H54 (cell line): ENCODE results near the gene HAP1.
A peak's percentile ranks its signal among the peaks of the same experiment; 100 is the strongest.
"Not testable (repeated sequence)": the region's sequence is repeated elsewhere in the genome, so short reads cannot be mapped to it uniquely, and the experiment has no call there.

ENCODE experiments used
- DNase-seq: peaks from one replicate; pipeline ENCODE4 v3.0.0; 2011; ENCODE audit warnings: low spot score, mixed read lengths; ENCODE audit not compliant: insufficient read length
- FAIRE-seq: peaks from 3 replicates; lab custom pipeline; 2011; peaks lifted over from hg19 to GRCh38; lab: Jason Lieb, UNC
- POLR2A ChIP-seq: IDR thresholded peaks from 2 replicates; pipeline ENCODE4 v1.6.1; 2011; ENCODE audit warnings: low read depth, mild to moderate bottlenecking, low read length

The HAP1 gene, protein sequence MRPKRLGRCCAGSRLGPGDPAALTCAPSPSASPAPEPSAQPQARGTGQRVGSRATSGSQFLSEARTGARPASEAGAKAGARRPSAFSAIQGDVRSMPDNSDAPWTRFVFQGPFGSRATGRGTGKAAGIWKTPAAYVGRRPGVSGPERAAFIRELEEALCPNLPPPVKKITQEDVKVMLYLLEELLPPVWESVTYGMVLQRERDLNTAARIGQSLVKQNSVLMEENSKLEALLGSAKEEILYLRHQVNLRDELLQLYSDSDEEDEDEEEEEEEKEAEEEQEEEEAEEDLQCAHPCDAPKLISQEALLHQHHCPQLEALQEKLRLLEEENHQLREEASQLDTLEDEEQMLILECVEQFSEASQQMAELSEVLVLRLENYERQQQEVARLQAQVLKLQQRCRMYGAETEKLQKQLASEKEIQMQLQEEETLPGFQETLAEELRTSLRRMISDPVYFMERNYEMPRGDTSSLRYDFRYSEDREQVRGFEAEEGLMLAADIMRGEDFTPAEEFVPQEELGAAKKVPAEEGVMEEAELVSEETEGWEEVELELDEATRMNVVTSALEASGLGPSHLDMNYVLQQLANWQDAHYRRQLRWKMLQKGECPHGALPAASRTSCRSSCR

DNA sequence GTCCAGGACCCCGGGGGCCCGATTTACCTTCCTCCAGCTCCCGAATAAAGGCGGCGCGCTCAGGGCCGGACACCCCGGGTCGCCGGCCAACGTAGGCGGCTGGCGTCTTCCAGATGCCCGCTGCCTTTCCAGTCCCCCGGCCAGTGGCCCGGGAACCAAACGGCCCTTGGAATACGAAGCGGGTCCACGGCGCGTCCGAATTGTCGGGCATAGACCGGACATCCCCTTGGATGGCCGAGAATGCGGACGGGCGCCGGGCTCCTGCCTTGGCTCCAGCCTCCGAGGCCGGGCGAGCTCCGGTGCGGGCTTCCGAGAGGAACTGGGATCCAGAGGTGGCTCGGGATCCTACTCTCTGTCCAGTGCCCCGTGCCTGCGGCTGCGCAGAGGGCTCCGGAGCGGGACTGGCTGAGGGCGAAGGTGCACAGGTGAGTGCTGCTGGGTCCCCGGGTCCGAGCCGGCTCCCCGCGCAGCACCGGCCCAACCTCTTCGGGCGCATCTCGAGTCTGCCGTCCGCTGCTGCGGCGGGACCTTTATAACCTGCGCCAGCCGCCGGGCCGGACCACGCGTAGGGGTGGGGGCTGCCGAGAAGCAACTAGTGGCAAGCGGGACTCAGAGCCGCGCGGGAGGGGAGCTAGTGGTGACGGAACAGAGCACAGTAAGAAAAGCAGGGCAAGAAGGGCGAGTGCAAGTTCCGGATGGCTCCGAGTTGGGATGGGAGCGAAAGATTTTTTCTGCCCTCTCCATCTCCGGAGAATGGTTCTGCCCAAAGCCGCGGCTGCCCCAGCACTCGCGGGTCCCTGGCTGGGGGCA lies at the start of gene HAP1:
TSS of gene HAP1 (minus strand) at position 505 of the 810 bp plus-strand sequence. CDS start at position 496, 9 bp downstream.
- FAIRE-seq = no peak
- peak; percentile 95 for TF ChIP-seq POLR2A
- no peak for DNase-seq

- TF ChIP-seq POLR2A = no peak
- DNase-seq (no peak), FAIRE-seq (no peak)
These were observed 47.7 kb upstream of the HAP1 start for GRCh38 chr17:41782142-41782541.

GRCh38 chr17:41781404-41782110 lies 47.1 kb upstream of the HAP1 start:
- TF ChIP-seq POLR2A = no peak
- no peak for FAIRE-seq
- no peak for DNase-seq

DNA sequence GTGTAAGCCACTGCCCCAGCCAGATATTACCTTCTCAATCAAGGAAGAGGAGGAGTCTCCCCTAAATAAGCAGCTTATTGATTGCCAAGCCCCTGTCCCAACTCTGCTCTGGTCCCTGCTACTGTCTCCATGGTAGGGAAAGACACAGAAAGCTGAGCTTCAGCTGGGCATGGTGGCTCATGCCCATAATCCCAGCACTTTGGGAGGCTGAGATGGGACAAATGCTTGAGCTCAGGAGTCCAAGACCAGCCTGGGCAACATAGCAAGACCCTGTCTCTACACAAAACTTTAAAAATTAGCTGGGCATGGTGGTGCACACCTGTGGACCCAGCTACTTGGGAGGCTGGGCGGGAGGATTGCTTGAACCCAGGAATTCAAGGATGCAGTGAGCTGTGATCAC lies 45.5 kb upstream of the HAP1 start:
- no peak for DNase-seq
- TF ChIP-seq POLR2A = no peak
- FAIRE-seq = no peak

GRCh38 chr17:41777574-41778188 lies 43.2 kb upstream of the HAP1 start:
- FAIRE-seq = no peak
- peak; percentile 90 for DNase-seq
- TF ChIP-seq POLR2A = no peak; the same call in 1 of the 2 replicates

DNA sequence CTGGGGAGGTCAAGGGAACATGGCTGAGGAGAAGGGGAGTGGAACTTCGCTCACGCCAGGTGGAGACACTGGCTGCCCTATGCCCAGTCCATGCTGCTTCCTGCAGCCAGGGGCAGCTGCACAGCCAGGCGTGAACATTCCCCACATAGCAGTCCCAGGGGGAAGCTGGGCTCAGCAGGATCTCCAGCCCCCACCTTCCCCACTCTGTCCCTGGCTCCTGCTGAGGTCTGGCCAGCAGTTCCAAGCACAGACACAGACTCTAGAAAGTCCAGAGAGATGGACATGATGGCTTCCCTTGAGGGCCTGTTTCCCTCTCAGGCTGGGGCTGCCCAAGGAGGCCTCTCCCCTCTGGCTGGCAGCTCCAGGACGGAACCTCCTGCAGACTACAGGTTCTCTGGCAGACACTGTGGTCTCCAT lies 42.7 kb upstream of the HAP1 start:
- FAIRE-seq = no peak

GRCh38 chr17:41776262-41776900 lies 41.9 kb upstream of the HAP1 start:
- not testable (repeated sequence) for DNase-seq, FAIRE-seq

More for the DNA sequence above, 42.7 kb upstream of the HAP1 start:
- TF ChIP-seq POLR2A = no peak
- peak; percentile 54 for DNase-seq

DNA sequence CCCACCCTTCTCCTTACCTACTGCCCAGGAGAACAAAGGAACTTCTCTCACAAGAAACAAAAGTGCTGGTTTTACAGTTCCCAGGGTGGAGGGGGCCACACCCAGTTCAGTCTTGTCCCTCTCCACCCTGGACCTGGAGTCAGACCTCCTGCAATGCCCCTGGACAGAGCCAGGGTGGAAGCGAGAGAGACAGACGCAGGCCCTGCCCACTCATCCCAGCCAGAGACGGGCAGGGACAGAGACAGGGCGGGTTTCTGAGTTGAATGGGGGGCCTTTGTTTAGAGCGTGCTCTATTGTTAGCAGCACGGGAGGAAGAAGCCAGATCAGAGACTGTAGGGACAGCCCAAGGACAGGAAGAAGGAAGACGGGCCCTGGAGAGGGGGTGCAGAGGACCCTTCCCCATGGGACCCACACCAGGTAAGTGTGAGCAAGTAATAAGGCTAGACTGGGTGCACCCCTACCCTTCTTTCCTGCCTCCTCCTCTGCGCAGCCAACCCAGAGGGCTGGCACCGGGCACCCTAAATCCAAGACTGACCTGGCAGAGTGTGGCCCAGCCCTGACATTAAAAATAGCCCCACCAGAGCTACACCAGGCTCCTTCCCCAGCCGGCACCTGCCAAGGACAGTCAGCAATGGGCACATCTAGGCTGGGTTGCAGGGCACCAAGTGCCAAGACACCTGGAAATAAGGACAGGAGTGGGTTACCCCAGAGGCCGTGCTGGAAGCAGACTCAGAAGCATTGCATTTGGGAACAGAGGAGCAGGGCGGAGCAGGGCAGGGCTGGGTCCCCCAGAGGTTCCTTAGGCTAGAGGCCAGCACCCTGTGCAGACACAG lies 41.2 kb upstream of the HAP1 start:
- TF ChIP-seq POLR2A = no peak
- DNase-seq (no peak), FAIRE-seq (no peak)

- FAIRE-seq (no peak), DNase-seq (no peak)
These were observed 39.3 kb upstream of the HAP1 start for GRCh38 chr17:41773731-41774193.

DNA sequence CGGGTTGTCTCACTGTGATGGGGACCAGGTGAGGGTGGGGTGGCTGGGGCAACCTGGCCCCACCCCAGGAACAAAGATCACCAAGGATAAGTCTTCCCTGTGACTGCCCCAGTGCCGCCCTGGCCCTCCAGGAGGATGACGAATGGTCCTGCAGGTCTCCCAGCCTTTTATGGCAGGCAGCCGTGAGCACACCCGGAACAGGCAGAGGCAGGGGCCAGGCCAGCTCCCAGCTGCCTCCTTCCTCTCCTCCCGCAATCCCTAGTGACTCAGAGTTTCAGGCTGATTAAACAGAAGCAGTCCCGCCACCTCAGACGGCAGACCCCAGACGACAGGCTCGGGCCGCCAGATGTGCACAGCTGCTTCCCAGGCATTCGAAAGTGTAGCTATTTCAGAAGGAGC lies 38.7 kb upstream of the HAP1 start:
- DNase-seq (peak; percentile 94), FAIRE-seq (peak; percentile 33)
- TF ChIP-seq POLR2A = no peak

More at GRCh38 chr17:41773731-41774193, 39.3 kb upstream of the HAP1 start:
- TF ChIP-seq POLR2A = no peak

DNA sequence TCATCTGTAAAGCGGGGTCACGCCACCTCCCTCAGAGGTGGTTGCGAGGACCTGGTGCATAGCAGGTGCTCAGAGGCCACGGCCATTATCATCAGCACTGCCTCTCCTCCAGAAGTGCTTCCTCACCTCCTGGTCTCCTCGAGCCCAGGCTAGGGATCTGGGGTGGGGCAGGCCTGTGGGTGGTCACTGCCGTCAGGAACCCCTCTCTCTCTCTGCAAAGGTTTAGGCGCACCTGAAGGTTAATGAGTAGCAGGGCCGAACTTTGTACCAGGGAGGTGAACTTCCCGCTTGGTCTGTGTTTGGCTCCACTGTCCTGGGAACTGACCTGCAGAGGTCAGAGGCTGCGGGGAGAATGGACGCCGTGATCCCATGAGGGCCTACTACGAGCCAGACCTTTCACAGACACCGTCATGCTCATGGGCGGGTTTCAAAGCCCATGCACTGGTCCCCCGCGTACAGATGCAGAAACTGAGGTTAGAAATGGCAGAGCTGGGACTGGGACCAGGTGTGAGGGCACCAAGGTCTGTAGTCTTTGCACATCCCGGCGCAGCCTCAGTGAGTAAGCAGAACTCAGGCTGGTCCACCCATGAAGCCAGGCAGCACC lies 38.2 kb upstream of the HAP1 start:
- DNase-seq = no peak
- no peak for FAIRE-seq

More for the DNA sequence above, 38.2 kb upstream of the HAP1 start:
- TF ChIP-seq POLR2A = no peak
